22Rv1 (cell line): ENCODE results near the gene ITPR3.

ENCODE experiments used
- H3K27ac ChIP-seq: fragments of 450-650 bp; 2 replicates; pipeline ENCODE4 v1.5.1; 2017
- ZFX ChIP-seq: fragments of 450-650 bp; IDR thresholded peaks from 2 replicates; pipeline ENCODE4 v1.6.1; 2017; ENCODE audit warnings: antibody characterized with exemption, borderline replicate concordance
- TF ChIP-seq, protein P1 (sequence below): fragments of 450-650 bp; IDR thresholded peaks from 2 replicates; pipeline ENCODE4 v1.5.1; 2017; ENCODE audit warnings: mild to moderate bottlenecking

Gene ITPR3

DNA sequence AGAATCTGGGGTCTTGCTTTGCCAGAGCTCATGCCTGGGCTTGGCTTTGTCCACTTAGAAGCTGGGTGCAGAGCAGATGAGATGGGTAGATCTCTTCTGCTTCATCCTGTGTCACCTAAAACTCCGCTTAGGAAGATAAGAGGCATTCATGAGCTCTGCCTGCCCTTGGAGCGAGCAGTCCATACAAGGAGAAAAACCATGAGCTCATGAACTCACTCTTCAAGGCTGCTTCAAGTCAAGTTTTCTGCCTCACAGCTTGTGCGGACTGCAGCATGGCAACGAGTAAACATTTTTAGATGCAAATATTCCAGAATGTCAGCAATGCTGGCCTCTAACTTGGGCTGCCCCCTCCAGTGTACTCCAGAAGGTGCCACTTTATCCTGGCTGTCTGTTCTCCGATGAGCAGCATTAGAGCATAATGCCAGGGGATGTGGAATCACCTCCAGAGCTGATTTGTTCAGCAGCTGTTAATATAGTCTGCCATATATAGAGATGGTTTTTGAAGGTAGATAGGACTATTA, 101.0 kb downstream of the ITPR3 start:
- peak overlapping the region; percentile 55 for H3K27ac ChIP-seq
- TF ChIP-seq, protein P1, sequence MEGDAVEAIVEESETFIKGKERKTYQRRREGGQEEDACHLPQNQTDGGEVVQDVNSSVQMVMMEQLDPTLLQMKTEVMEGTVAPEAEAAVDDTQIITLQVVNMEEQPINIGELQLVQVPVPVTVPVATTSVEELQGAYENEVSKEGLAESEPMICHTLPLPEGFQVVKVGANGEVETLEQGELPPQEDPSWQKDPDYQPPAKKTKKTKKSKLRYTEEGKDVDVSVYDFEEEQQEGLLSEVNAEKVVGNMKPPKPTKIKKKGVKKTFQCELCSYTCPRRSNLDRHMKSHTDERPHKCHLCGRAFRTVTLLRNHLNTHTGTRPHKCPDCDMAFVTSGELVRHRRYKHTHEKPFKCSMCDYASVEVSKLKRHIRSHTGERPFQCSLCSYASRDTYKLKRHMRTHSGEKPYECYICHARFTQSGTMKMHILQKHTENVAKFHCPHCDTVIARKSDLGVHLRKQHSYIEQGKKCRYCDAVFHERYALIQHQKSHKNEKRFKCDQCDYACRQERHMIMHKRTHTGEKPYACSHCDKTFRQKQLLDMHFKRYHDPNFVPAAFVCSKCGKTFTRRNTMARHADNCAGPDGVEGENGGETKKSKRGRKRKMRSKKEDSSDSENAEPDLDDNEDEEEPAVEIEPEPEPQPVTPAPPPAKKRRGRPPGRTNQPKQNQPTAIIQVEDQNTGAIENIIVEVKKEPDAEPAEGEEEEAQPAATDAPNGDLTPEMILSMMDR: no peak
- no peak for TF ChIP-seq ZFX

DNA sequence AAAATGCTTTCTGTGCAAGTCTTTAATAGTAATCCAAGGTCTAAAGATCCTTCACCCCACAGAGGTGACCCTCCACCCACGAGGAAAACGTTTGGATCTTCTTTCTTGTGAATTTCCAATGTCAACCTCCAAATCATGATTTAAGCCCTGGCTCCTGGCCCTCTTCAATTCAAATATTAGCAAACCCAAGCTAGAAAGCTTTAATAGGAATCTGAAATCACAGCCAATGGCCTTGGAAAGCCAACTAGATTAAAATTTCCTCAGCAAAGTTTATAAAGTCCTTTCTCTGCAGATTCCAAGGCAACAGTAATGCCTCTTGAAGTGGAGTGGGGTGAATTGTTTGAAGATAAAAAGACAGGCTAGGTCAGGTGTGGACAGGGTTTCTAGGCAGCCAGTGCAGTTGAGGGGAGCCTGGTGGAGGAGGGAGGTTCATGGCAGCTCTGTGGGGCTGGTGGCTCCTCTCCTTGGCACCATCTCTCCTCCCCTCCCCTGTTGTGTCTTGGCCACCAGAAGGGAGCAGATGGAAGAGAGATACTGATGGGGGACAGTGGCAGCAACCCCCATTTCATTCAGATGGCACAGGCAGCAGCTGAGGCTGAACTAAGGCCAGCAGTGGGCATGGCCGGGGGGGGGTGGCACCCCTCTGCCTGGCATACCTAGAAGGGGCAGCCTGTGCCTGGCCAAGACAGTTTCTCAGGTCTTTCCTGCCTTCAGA, 102.4 kb downstream of the ITPR3 start:
- no peak overlapping the region for H3K27ac ChIP-seq
- TF ChIP-seq, protein P1: no peak
- no peak for TF ChIP-seq ZFX

DNA sequence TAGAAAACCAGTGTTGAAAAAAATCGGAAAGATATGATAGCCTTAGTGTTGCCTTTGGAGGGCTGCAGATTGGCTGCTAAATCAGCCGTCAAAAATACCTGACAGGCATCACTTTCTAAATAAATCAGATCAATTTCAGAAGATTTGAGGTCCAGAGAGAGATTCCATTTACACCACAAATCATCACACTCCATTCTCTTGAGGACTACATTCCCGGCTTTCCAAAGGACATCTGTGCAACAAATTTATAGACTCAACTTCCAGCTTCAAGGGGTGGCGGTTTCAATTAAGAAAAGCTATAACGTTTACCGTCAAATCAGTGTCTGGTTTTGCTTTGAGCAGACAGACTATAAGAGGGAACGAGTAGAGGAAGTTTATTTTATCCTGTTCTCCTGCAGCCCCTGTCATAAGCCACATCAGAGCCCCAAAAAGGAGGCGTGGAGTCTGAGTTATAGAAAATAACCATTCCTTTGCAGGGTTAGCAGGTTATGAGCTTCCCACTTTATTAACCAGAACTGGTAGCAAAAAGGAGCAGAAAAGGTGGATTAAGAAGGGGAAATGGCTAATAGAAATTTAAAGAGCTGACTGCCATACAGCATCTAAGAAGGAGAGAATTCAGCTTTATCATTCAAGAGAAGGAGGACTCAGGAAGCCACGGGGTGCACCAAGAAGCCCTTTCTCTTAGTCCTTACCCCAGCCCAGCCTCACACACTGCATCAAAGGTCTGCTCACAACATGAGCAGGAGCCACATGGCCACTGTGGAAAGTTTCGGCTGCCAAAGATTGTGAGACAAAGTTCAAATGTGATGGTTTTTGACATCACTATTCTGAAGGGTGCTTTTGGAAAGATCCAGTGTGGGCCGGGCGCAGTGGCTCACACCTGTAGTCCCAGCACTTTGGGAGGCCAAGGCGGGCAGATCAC, 103.2 kb downstream of the ITPR3 start:
- no peak overlapping the region for H3K27ac ChIP-seq
- TF ChIP-seq ZFX: no peak
- TF ChIP-seq, protein P1: no peak

DNA sequence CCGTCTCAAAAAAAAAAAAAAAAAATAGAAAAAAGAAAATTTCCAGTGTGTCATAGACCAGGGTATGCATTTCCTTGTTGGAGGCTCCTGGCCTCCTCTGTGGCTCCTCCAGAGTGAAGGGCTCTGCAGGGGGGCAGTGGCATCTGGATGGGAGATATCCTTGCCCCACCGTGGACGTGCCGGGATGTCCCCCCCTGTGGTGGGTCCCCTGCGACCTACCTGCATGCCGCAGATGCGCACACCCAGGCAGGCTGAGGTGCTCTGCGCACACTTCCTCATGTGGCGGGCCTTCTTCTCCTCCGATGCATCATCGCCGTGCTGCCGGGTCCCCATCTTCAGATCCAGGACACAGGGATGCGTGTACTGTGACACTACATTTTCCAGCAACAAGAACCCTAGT, 104.1 kb downstream of the ITPR3 start:
- no peak overlapping the region for H3K27ac ChIP-seq
- TF ChIP-seq, protein P1: no peak
- no peak for TF ChIP-seq ZFX

DNA sequence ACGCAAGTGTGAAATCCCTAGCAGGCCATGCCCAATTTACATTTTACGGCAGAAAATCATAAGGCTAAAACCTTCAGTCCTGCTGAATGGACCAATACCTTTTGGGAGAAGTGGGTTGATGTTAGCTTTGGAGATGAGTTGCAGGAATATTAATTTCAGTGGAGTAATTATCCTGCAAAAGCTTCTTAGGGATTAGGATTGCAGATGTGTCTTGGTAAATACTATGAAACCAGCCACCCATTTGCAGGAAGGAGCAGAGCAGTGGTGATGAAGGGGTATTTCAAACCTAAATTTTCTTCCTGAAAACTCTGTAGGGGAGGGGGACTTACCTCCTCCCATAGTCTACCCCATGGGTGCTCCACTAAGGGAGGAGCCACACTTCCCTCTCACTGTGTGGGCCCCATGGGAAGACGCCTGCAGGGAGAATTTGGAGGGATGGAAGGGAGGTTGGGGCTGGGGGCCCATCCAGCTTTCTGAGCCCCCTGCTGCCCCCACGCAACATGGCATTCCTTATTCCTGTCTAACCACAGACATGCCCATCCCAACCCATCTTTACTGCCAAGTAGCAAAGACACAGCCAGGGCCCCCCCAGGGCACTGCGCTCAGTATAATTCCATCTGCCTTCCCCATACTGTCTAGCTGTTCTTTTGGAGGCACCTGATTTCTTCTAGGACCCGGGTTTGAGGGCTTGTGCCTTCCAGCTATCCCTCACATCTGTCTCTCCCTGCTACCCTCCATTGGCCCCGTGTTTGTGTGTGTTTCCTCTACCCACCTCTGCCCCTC, 105.0 kb downstream of the ITPR3 start:
- no peak overlapping the region for H3K27ac ChIP-seq
- TF ChIP-seq, protein P1: no peak
- TF ChIP-seq ZFX: no peak

DNA sequence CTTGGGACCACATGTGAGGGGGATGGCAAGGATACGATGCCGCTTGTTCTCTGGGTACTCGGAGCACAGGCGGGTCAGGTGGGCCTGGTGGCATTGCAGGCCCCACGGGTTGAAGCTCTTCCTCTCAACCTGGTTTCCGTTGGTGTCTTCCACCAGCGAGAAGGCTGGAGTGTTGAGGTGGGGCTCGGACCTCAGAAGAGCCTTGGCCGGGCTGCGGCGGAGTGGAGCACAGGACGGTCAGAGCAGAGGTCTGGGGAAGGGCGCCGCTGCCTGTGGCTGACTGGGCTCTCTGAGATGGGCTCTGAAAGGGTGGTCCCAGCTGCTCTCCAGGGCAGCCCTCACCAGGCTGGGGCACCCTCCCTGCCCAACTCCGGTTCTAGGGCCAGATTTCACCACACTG, 105.6 kb downstream of the ITPR3 start:
- TF ChIP-seq ZFX: no peak
- TF ChIP-seq, protein P1: no peak
- H3K27ac ChIP-seq: no peak overlapping the region
